Kidney epithelial cell (primary cell): ENCODE data around the gene ZNF558. TPM values are rescaled to one million over a fixed set of nuclear protein-coding genes. Genes with fewer than 3 reads are reported as not detected.

Source experiments
- DNase-seq: peaks from one replicate; pipeline ENCODE4 v3.0.0-alpha.2; 2010; ENCODE audit warnings: low read depth
- H3K27me3 ChIP-seq: 2 replicates; pipeline ENCODE4 v1.6.0; 2011; ENCODE audit warnings: low read length; ENCODE audit not compliant: control insufficient read depth, insufficient read depth
- H3K36me3 ChIP-seq: 2 replicates; pipeline ENCODE4 v1.5.1; 2011; ENCODE audit warnings: low read length; ENCODE audit not compliant: control insufficient read depth, insufficient read depth
- H3K4me3 ChIP-seq: 2 replicates; pipeline ENCODE4 v1.5.1; 2011; ENCODE audit warnings: low read depth, mild to moderate bottlenecking, control low read depth, low read length
- CTCF ChIP-seq: IDR thresholded peaks from 2 replicates; pipeline ENCODE4 v1.5.1; 2011; ENCODE audit warnings: mild to moderate bottlenecking, moderate library complexity, low read length, control low read depth, inconsistent platforms; ENCODE audit not compliant: insufficient read depth, poor library complexity, severe bottlenecking
- total RNA-seq: library from RNA; depleted of rRNA; stranded (reverse); fragments of >200 nt; gene quantifications from 2 replicates; pipeline ENCODE4 v1.2.3, GENCODE V29; 2015

ZNF558 gene
- 26.4 and 30.3 TPM in 2 replicates for total RNA-seq

- H3K27me3 ChIP-seq = no peaks in the 10 kb centered on the region
- TF ChIP-seq CTCF = no peak
- H3K36me3 ChIP-seq = peaks cover 1% of the 10 kb centered on the region
- H3K4me3 ChIP-seq = peak within 1 kb of the TSS; percentile 84
- peak; percentile 91 for DNase-seq
Observed at GRCh38 chr19:8832132-8833021, at the start of gene ZNF558, which contains the start of gene MBD3L1. Gene ZNF558, minus strand, starts transcription at chr19:8832304. Its CDS starts 9,645 bp downstream, at chr19:8822659. Gene MBD3L1, plus strand, starts transcription at chr19:8832377. Its CDS starts 10,302 bp downstream, at chr19:8842679.

- no peak for TF ChIP-seq CTCF
- no peak for DNase-seq
- Histone ChIP-seq H3K27me3 (no peaks in the 10 kb centered on the region), H3K4me3 (no peak overlapping the region), H3K36me3 (no peaks in the 10 kb centered on the region)
Observed at GRCh38 chr19:8881512-8881911, 49.4 kb upstream of the ZNF558 start.

GRCh38 chr19:8880868-8881488 is 48.9 kb upstream of the ZNF558 start:
- TF ChIP-seq CTCF = no peak
- Histone ChIP-seq H3K36me3 (no peaks in the 10 kb centered on the region), H3K4me3 (no peak overlapping the region), H3K27me3 (no peaks in the 10 kb centered on the region)
- no peak for DNase-seq

- TF ChIP-seq CTCF = no peak
- H3K36me3 ChIP-seq = no peaks in the 10 kb centered on the region
- no peak for DNase-seq
- no peaks in the 10 kb centered on the region for H3K27me3 ChIP-seq
- H3K4me3 ChIP-seq = no peak overlapping the region
Observed at GRCh38 chr19:8877854-8878705, 46.0 kb upstream of the ZNF558 start.

- H3K4me3 ChIP-seq = no peak overlapping the region
- H3K36me3 ChIP-seq = no peaks in the 10 kb centered on the region
- DNase-seq = no peak
- H3K27me3 ChIP-seq = no peaks in the 10 kb centered on the region
- TF ChIP-seq CTCF = no peak
Observed at GRCh38 chr19:8866344-8866743, 34.2 kb upstream of the ZNF558 start.
